Measurements from ENCODE around the gene PTPRN2. TPM values are rescaled to one million over a fixed set of nuclear protein-coding genes. Genes with fewer than 3 reads are reported as not detected.
"Not testable (repeated sequence)": the region's sequence is repeated elsewhere in the genome, so short reads cannot be mapped to it uniquely, and the experiment has no call there.

The PTPRN2 gene
- total RNA-seq, 1 experiment from 2014 or later: 3.8 TPM

DNA sequence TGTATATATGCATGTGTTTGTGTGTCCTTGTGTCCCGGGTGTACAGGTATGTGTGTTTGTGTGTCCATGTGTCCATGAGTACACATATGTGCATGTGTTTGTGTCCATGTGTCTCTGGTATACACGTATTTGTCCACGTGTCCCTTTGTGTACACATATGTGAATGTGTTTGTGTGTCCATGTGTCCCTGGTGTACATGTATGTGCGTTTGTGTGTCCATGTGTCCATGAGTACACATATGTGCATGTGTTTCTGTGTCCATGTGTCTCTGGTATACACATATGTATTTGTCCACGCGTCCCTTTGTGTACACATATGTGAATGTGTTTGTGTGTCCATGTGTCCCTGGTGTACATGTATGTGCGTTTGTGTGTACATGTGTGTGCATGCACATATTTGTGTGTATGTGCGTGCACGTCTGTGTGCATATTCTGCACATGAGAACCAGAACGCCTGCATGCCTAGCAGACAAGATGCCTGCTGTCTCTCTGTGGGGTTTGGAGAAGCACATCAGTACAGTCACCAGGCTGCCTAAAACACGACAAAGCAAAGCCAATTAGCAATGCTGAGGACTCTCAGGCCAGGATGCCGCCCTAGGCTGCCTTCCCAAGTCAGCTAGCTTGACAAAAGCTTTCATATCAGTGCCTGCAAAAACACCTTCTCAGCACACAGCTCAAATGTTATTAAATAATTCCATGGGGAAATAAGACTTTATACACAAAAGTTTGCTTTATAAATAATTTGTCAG, 327.8 kb downstream of the PTPRN2 start:
- Histone ChIP-seq H3K9me3 (replicated peaks) (no peaks in the 10 kb centered on the region), H3K4me1 (no peaks in the 10 kb centered on the region), H3K27ac (no peak overlapping the region), H3K36me3 (no peaks in the 10 kb centered on the region), H3K4me3 (no peak overlapping the region), H3K27me3 (peaks cover 25% of the 10 kb centered on the region)
- DNase-seq: no peak

DNA sequence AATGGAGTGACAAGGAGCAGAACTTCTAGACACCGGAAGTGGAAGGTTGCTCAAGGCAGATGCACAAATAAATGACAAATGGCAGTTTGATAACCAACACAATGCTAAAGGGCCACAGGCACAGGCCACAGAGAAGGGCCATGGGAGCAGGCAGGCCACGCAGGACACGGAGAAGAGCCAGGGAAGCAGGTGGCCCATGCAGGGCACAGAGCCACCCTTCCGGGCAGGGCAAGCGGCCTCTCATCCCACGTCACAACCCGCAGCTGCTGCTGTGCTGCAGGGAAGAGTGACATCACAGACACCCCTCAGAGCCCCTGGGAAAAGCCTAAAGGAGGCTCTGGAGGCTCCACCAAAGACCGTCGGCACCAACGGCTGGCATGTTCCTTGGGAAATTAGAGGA, 328.5 kb downstream of the PTPRN2 start:
- Histone ChIP-seq H3K27me3 (peaks cover 26% of the 10 kb centered on the region), H3K27ac (no peak overlapping the region), H3K4me1 (no peaks in the 10 kb centered on the region), H3K9me3 (replicated peaks) (no peaks in the 10 kb centered on the region), H3K36me3 (no peaks in the 10 kb centered on the region), H3K4me3 (no peak overlapping the region)
- DNase-seq: no peak

DNA sequence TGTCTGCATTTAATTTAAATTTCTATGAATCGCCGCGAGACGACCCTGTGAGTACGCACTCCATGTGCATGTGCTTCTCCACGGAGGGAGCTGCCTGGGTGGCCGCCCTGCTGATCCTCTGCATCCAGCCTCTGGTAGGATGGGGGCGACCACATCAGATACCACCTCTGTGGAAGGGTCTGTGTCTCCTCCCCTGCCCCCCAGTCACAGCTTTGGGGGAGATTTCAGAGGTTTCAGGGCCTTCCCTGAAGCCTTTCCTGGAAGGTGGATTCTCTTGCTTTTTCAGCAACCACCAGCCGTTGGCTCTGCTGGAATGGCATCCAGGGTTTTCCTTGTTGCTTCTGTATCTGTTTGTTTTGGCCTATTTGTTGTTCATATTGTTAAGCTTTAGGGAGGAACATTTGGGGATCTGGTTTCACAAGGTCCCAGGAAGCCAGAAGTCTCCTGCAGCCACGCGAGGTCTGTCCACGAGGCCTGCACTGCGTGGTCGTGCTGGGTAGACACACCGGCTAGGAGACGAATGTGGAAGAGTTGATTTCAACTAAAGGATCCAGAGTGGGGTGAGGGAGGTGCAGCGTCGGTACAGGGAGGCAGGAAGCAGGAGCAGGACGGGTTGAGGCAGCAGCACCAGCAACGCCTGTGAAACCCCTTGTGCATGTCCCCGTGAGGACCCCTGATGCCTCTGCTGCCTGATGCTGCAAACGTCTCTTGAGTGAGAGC, 329.1 kb downstream of the PTPRN2 start:
- Histone ChIP-seq H3K9me3 (replicated peaks) (no peaks in the 10 kb centered on the region), H3K4me1 (no peaks in the 10 kb centered on the region), H3K36me3 (no peaks in the 10 kb centered on the region), H3K4me3 (no peak overlapping the region), H3K27ac (no peak overlapping the region), H3K27me3 (peaks cover 26% of the 10 kb centered on the region)
- no peak for DNase-seq

GRCh38 chr7:158257516-158258410, 329.9 kb downstream of the PTPRN2 start:
- no peak for DNase-seq
- H3K36me3 ChIP-seq: no peaks in the 10 kb centered on the region
- H3K27ac ChIP-seq: no peak overlapping the region
- H3K4me1 ChIP-seq: no peaks in the 10 kb centered on the region
- no peak overlapping the region for H3K4me3 ChIP-seq
- H3K27me3 ChIP-seq: peaks cover 26% of the 10 kb centered on the region
- H3K9me3 ChIP-seq (replicated peaks): no peaks in the 10 kb centered on the region

DNA sequence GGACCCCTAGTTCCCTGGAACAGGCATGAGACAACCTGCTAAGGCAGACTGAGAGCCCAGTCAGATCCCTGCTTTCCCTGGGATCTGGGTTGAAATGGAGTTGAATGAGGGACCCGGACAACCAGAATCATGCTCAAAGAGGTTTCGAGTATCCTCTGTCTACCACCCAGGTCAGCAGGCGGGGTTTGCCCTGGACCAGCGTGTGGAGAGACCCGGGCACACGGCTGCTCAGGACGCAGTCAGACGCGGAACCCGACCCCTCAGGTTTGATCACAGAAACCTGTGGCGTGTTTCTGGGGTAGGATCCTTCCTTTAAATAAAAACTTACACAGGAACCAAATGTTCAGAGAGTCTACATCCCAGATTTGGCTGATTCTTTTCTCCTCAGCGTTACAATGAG, 330.6 kb downstream of the PTPRN2 start:
- no peak overlapping the region for H3K27ac ChIP-seq
- no peaks in the 10 kb centered on the region for H3K36me3 ChIP-seq
- DNase-seq: no peak
- H3K4me1 ChIP-seq: no peaks in the 10 kb centered on the region
- H3K4me3 ChIP-seq: no peak overlapping the region
- no peaks in the 10 kb centered on the region for H3K9me3 ChIP-seq (replicated peaks)
- peaks cover 26% of the 10 kb centered on the region for H3K27me3 ChIP-seq

DNA sequence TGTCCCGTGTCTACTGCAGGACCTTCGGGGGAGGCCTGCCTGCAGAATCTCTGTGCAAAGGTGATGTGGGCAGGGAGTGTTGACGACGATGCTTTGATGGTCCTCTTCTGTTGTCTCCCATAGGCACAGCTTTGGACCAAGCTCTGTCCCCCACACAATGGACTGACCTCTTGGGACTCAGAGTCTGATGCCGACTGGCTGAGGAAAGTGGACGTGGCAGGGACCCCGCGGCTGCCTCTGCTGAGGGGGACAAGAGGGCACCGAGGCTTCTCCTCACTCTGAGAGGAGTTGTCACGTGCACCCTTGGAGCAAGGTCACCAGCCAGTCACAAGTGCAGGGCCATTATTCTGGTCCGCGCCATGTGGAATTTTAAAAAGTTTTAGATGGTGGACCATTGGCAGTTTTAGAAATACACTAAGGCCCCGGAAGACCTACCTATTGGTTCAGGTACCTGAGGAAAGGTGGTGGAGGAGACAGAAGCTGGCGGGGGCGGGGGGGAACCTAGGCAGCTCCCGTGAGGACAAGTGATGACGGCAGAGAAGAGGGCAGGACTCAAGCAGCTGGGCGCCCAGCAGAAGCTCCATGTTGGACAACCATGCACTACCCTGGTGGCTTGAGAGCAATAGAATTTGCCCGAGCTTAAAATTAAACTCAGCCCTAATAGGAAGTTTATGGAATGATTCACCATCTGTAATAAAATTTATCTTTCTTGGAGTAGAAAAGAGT, 331.4 kb downstream of the PTPRN2 start:
- H3K9me3 ChIP-seq (replicated peaks): no peaks in the 10 kb centered on the region
- no peak overlapping the region for H3K4me3 ChIP-seq
- H3K4me1 ChIP-seq: no peaks in the 10 kb centered on the region
- H3K36me3 ChIP-seq: no peaks in the 10 kb centered on the region
- peaks cover 26% of the 10 kb centered on the region for H3K27me3 ChIP-seq
- no peak overlapping the region for H3K27ac ChIP-seq
- DNase-seq: no peak

DNA sequence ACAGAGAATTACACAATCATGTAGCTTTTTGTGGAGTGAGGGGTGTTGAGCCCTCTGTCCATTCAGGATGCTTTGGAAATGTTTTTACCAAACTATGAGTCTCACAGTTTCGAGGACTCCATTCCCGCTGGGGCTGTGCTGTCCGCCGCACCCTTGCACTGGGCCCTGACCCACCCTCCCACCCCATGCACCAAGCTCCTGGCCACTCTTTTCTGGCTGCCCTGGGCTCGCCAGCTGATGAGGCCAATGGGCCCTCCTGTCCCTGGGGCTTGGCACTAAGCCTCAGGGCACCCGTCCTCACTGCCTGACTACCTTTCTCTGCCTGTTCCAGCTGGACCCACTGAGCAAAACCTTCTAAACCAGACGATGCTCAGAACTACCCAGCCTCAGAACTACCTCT, 332.1 kb downstream of the PTPRN2 start:
- Histone ChIP-seq H3K4me3 (no peak overlapping the region), H3K9me3 (replicated peaks) (no peaks in the 10 kb centered on the region), H3K4me1 (no peaks in the 10 kb centered on the region), H3K27me3 (peaks cover 26% of the 10 kb centered on the region), H3K36me3 (no peaks in the 10 kb centered on the region), H3K27ac (no peak overlapping the region)
- DNase-seq: no peak

GRCh38 chr7:158255156-158255555, 332.5 kb downstream of the PTPRN2 start:
- no peak for DNase-seq
- H3K27me3 ChIP-seq: peaks cover 26% of the 10 kb centered on the region
- no peaks in the 10 kb centered on the region for H3K9me3 ChIP-seq (replicated peaks)
- no peak overlapping the region for H3K27ac ChIP-seq
- no peaks in the 10 kb centered on the region for H3K4me1 ChIP-seq
- H3K36me3 ChIP-seq: no peaks in the 10 kb centered on the region
- H3K4me3 ChIP-seq: no peak overlapping the region

GRCh38 chr7:158253670-158254045, 334.0 kb downstream of the PTPRN2 start:
- DNase-seq; H3K36me3 ChIP-seq; H3K4me1 ChIP-seq; H3K9me3 ChIP-seq (replicated peaks); H3K4me3 ChIP-seq; H3K27ac ChIP-seq: not testable (repeated sequence)
- peaks cover 19% of the 10 kb centered on the region for H3K27me3 ChIP-seq

DNA sequence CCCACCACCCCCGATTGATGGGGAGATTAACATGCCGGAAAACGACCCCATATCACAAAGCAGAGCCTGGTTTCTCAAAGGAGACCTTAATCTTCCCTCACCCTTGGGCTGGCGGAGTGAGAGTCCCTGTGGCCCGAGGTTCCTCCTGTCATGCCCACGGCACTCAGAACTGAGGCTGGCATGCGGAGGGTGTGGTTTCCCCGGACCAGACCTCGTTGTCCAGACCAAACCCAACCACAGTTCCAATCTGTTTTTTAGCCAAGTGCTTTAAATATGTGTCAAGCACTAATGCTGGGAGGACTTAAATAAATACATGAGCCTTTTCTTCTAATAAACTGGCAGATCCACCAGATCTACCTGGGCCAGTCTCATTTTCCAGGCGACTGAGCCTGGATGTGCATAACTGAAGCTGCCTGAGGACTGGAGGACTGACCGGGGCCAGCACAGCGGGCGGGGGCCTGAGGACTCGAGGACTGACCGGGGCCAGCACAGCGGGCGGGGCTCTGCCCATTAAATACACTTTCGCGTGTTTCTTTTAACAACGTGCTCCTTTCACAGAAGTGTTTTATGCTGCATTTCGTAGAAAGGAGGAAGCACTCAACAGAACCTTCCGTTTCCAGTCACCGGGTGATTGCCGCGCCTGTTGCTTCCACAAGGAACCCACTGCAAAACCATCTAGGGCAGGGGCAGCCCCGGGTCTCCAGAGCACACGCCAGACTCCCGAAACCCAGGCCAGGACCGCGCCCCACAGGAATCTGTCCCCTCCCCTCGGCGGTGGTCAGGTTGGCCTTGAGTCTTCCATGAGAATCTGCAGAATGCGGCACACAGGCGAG, 334.6 kb downstream of the PTPRN2 start:
- Histone ChIP-seq H3K27me3 (peaks cover 13% of the 10 kb centered on the region), H3K4me1 (no peaks in the 10 kb centered on the region), H3K27ac (no peak overlapping the region), H3K36me3 (no peaks in the 10 kb centered on the region), H3K9me3 (replicated peaks) (no peaks in the 10 kb centered on the region), H3K4me3 (no peak overlapping the region)
- no peak for DNase-seq

- no peak for DNase-seq
- H3K9me3 ChIP-seq (replicated peaks): no peaks in the 10 kb centered on the region
Observed at GRCh38 chr7:158252081-158252836, 335.4 kb downstream of the PTPRN2 start.

DNA sequence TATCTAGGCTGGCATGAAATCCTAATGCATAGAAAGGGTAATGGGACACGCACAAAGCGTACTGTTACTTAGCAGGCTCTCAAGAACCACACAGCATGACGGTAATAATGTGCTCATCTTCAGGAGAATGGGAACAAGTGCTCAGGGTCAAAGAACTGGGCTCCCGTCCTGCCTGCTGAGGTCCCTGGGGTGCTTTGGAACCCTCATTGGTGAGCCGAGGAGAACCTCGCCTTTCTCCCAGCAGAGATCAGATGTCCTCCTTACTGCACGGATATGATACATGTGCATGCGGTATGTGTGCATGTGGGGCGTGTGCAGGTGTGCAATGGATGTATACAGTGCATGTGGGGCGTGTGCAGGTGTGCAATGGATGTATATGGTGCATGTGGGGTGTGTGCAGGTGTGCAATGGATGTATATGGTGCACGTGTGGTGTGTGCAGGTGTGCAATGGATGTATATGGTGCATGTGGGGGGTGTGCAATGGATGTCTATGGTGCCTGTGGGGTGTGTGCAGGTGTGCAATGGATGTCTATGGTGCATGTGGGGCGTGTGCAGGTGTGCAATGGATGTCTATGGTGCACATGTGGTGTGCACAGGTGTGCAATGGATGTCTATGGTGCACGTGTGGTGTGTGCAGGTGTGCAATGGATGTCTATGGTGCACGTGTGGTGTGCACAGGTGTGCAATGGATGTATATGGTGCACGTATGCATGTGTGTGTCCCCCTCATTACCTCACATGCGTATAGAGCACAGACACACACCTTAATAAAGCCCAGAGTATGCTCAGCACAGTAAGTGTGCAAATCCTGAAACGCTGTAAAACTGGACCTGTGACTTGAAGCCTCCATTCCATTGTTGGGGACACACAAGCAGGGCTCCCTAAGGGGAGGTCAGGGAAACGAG, 336.3 kb downstream of the PTPRN2 start:
- no peak for DNase-seq
- Histone ChIP-seq H3K9me3 (replicated peaks) (no peaks in the 10 kb centered on the region), H3K27ac (no peak overlapping the region), H3K36me3 (no peaks in the 10 kb centered on the region), H3K4me3 (no peak overlapping the region), H3K4me1 (no peaks in the 10 kb centered on the region), H3K27me3 (peaks cover 6% of the 10 kb centered on the region)

More at GRCh38 chr7:158252081-158252836, 335.4 kb downstream of the PTPRN2 start:
- no peaks in the 10 kb centered on the region for H3K4me1 ChIP-seq
- H3K27me3 ChIP-seq: peaks cover 6% of the 10 kb centered on the region
- no peaks in the 10 kb centered on the region for H3K36me3 ChIP-seq
- H3K27ac ChIP-seq: no peak overlapping the region
- H3K4me3 ChIP-seq: no peak overlapping the region
